A549 treated with AZD2906 at 1 μM for 4 hours (cell line): ENCODE data around the gene KLHL13. TPM values are rescaled to one million over a fixed set of nuclear protein-coding genes. Genes with fewer than 3 reads are reported as not detected.

Source experiments
- total RNA-seq: library from RNA; stranded (reverse); fragments of 200-300 nt; extraction: Qiagen RNA extraction; gene quantifications from 5 replicates; pipeline ENCODE4 v1.2.3, GENCODE V29; 2022

KLHL13 gene
- 0.16 to 0.63 TPM (median 0.23 TPM) in 5 replicates for total RNA-seq

DNA sequence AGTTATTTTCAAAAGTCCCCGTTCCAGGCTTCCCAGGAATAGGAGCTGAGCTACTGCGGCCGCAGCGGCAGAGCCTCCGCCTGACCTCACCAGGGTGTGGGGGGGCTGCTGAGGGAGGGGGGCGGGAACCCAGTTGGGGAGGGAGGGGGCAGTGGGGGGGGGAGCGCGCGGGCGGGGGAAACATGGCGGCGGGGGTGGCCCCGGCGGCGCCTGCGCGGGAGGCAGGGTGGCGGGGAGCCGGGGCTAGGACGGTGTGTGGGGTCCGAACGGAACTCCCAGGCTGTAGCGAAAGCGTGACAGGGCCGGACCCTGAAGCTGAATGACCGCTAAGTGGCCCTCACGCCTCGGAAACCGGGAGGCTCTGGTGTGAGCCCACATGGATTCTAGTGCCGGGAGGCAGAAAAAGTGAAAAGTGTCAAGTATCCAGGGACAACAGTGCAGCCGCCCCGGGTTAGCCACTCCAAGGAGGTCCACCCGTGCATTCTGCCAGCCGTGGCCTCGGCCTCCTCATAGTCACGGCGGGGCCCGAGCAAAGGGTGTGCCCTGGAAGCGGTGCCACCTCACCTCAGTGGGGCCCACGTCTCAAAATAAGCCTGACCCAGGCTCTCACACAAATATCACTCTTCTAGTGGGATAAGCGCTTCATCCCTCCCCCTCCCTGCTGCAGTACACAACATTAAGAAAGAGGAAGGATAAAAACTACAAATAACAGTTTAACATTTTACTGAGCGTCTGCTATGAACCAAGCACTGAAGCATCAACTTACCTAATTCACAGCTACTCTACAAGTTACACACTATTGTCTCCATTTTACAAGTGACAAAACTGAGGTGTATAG, at the start of gene KLHL13:
Gene KLHL13, minus strand, starts transcription at position 98 of the 838 bp plus-strand sequence. CDS start 88,337 bp downstream, outside the sequence.

Other genes starting within 250 kb of the KLHL13 start
- 11.8 to 17.1 TPM (median 13.3 TPM) in 5 replicates for gene WDR44, start 229.3 kb upstream of the KLHL13 start, total RNA-seq